GM18517 (cell line): ENCODE data around the gene MAP3K6.

ENCODE experiments used
- ATAC-seq: cut with Tn5 transposase; IDR thresholded peaks from one replicate; pipeline ENCODE4 v1.9.1; 2021; ENCODE audit warnings: mild to moderate bottlenecking, moderate library complexity; ENCODE audit not compliant: unreplicated experiment

Gene MAP3K6

DNA sequence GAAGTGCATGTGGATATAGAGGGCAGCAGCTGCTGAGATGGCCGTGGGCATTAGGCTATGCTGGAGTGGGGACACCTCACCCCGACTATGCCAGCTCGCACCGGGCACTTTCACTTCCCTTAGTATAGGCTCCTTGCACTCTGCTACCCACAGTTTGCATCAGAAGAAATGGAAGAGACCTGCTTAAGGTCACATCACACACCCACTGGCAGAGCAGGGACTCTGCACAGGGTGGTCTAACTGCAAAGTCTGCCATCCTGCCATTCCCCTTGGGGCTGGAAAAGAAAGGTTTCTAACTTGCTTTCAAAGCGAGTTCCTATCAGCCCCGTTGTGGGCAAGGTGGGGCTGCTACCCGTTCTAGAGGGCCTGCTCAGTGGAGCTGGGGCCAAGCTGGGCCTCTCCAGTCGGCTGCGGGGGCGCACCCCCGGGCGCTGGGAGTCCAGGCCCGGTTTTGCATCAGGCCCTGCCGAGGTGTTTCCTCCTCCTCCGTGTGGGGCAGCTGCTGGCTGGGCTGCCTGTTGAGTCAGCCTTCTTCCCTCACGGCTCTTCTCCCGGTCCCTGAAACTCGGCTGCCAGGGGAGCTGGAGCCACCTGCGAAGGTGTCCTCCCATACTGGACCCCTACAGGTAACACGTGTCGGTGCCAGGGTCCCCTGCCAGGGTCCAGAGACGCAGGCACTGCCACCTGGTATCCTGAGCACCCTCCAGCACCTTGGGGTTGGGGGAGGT lies 25.1 kb downstream of the MAP3K6 start, which contains the start of gene SYTL1:
Gene SYTL1, plus strand, starts transcription at position 498 of the 728 bp plus-strand sequence. CDS start 3,313 bp downstream, outside the sequence.
- peak; percentile 40 for ATAC-seq

DNA sequence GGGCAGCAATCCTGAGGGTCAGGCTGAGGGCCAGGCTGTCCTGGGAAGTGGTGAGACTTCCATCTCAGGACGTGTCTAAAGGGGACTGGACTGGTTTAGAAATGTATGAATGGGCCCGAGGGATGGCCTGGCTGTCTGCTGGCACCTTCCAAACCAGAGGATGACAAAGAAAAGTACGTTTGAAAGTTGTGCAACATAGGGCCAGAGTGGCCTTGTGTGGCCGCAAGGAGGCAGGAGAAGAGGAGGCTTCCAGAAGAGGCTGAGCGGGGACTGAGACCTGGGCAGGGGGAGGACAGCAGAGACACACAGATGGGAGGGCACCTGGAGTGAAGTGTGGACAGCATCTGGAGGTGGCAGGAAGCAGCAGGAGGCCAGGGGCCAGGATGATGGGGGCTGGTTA lies 27.5 kb downstream of the MAP3K6 start:
- no peak for ATAC-seq

DNA sequence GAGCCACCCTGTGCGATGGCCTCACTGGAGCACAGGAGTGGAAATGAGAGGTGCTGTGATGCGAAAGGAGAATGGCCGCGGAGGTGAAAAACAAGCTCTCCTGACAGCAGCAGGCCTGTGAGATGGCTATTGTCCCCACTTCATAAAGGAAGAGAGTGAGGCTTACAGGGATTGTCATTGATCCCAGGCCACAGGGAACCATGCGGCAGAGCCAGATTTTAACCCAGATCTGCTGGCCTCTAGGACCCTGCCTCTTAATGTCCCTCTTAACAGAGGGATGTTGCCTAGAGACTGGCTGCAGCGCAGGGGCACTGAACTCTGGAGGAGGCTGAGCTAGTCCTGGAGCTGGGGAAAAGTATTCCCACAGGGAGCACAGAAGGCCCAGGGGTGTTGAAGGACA lies 28.0 kb downstream of the MAP3K6 start:
- no peak for ATAC-seq

DNA sequence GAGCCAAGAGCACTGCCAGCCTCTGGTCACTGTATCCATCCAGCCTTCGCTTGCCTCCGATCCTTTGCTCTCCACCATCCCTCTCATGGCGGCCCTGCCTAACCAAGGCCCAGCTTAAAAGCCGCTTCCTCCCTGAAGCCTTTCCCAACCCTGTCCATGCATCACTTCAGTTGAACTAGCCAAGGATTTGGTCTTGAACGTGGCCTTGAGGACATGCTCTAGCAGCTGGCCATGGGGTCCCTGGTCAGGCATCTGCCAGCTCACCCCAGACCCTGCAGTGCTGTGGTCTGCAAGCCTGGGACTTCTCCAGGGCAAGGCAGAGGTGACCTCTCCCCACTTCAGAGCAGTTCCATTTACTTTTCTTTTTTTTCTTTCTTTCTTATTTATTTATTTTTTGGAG lies 30.0 kb downstream of the MAP3K6 start:
- ATAC-seq: no peak

DNA sequence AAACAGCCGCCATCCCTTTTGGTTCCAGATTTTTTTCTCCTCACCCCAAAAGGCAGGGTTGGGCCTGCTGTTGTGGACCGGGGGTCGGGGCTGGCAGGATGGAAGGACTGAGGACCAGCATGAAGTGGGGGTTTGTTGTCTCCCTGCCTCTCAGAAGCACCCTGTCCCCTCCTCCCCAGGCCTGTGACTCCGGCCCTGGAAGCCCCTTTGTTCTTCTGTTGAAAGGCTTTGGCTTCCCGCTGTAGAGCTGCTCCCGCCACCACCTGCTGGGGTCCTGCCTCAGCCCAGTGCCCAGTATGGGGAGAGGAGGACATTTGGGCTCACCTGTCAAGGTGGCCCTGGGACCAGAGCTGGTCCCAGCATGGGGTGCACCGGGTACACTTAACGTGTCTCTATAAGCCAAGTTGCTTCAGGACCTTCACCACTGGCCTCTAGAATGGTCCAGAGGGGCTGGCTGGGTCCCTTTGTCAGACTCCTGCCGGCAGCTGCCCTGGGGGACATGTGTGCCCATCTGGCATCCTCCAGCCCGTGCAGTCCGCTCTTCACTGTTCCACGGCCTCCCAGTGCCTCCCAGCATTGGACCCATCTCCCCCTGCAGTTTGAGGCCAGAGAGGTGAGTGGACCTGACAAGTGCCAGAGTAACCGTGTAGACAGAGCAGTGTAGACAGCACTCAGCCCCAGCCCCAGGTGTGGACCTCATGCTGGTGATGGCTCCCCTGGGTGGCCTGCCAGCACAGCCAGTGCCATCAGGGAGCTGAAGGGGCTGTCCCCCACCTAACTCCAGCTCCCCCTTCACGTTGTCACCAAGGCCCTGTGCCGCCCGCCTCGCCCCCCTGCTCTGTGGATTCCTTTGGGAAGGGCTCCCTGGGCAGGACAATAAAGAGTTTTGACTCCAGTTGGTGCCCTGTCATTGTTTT lies 31.0 kb downstream of the MAP3K6 start:
- ATAC-seq: no peak

DNA sequence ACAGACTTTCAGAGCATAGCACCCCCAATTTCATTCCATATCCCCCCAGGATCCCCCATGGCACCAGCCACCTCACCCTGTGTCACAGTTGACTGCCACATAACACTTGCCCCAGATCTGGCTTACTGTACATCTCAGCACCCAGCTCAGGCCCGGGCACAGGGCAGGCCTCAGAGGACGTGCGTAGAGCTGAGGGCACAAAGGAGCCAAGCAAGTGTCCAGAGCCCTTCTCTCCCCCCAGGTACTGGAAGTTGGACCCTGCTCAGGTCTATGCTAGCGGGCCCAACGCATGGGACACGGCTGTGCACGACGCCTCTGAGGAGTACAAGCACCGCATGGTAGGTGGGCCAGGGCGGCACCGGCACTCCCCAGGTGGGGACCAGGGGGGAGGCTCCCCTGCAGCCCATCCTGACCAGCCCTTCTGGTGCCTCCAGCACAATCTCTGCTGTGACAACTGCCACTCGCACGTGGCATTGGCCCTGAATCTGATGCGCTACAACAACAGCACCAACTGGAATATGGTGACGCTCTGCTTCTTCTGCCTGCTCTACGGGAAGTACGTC lies 33.0 kb downstream of the MAP3K6 start:
- ATAC-seq: no peak

DNA sequence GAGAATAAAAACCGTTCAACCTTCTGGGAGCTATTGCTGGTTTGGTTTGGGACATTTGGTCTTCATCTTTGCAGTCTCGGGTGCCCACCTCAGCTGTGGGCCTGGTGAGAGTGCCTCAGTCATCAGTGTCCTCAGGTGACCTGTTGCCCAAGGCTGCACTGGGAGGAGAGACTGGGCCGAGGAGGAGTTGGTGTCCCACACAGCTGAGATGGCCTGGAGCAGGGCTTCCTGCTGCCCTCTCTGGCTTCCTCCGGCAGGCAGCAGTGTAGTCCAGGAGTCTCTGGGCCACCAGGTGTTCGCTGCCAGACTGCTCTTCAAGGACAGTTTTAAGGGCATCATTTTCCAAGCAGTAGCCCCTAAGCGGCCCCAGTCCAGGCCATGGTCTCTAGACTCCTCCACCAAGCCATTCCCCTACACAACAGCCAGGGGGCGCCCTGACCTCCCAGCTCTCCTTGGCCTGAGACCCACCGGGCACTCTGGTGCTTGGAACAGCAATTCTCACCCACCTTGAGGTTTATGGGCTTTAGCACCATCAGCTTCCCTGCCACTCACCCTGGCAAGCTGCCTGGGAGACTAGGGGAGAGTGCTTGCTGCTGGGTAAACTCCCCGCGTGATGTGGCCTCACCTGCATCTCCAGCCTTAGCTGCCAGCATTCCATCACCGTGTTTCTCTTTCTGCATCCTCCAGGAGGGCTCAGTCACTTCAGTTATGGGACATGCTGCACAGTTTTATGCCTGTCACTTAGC lies 34.1 kb downstream of the MAP3K6 start:
- ATAC-seq: no peak

DNA sequence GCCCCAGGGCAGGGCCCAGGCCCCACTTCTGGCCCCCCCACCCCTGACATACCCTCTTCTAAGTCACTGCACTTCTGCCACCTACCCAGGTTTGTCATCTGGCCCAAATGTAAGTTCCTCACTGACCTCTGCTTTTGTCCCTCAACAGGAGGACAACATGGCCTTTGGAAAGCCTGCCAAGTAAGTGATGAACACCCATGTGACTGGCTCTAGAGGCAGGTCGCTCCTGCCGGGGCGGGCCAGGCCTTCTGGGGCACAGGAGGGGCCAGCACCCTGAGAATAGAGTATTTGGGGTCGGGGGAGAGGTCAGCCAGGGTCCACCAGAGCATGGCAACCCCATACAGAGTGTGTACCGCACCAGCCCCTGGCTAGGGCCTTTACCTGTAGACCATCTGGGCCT lies 34.8 kb downstream of the MAP3K6 start:
- ATAC-seq: no peak

DNA sequence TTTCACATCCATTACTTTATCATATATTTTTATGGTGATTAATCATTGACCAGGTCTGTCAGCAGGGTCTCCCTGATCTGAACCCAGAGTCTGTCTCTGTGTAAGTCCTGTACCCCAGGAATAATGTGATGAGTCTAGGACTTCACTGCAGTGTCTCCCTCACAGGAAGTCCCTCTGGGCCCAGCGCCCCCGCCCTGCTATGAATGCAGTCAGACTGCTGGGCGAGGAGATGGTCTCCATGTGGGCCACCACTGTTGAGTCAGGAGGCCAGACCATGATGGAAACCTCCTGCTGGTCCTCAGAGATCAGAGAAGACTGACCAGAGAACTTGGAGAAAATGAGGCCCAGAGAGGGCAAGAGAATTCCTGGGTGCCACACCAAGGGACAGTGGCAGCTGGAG lies 35.3 kb downstream of the MAP3K6 start:
- no peak for ATAC-seq

DNA sequence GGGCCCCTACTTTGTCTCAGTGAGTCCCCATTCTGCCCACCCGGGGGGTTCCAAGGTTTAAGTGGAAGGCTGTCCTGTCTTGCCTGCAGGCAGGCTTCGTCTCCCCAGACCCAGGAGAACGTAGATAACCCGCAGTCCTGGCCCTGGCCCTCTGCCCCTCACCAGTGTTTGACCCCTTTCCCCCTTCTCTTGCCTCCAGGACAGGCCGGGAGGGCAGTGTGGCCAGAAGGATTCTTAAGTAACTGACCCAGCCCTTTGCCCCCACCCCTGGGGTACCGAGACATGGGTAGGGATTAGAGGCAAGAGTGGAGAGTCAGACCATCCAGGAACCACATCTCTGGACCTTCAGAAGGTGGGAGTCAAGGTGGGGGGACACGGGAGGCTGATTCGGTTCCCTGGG lies 36.0 kb downstream of the MAP3K6 start:
- no peak for ATAC-seq

DNA sequence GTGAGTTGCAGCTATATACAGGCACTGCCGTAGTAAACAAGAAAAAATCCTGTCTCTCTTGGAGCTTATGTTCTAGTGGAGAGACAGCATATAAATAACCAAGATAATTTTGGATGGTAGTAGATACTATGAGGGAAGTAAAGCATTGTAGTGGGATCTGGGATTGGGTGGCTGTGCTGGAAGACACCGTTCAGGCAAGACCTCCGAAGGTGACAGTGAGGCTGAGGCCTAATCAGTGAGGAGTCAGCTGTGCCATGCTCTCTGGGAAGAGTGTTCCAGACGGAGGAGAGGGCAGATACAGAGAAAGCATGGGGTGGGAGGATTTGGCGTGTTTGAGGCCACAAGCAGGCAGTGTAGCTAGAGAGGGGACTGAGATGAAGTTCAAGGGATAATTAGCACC lies 38.8 kb downstream of the MAP3K6 start:
- no peak for ATAC-seq

DNA sequence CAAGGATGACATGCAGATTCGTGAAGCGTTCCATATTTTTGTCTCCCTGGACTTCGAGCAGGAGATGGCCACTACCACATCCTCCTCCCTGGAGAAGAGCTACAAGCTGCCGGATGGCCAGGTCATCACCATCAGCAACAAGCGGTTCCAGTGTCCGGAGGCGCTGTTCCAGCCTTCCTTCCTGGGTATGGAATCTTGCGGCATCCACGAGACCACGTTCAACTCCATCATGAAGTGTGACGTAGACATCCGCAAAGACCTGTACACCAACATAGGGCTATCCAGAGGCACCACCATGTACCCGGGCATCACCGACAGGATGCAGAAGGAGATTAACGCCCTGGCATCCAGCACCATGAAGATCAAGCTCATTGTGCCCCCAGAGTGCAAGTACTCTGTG lies 41.5 kb downstream of the MAP3K6 start:
- ATAC-seq: no peak

DNA sequence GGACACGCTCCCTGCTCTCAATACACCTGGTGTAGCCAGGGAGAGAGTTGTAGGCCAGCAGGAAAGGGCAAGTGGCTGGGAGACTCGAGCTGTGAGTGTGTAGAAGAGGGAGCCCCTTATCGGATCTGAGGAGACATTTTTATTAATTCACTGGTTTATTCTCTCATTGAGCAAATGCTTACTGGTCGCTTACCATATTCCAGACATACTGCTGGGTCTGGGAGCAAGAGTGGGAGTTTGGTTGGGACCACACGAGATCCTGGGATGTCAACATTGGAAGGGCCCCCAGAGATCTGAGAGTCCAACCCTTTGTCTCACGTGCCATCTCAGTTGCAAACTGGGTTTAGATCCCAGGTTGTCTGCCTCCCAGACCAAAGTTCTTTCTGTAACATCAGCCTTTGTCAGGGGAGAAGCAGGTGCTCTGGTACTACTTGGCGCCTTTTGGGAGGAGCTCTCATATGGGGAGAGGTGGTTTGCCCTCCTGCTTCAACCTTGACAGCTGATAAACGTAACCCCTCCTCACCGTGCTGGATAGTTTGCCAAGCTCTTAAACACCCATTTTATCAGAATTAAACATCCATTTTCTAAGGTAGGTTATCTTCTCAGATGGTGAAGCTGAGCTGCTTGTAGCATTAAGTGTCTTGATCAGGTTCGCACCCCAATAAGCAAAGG lies 44.1 kb downstream of the MAP3K6 start:
- peak; percentile 5 for ATAC-seq

DNA sequence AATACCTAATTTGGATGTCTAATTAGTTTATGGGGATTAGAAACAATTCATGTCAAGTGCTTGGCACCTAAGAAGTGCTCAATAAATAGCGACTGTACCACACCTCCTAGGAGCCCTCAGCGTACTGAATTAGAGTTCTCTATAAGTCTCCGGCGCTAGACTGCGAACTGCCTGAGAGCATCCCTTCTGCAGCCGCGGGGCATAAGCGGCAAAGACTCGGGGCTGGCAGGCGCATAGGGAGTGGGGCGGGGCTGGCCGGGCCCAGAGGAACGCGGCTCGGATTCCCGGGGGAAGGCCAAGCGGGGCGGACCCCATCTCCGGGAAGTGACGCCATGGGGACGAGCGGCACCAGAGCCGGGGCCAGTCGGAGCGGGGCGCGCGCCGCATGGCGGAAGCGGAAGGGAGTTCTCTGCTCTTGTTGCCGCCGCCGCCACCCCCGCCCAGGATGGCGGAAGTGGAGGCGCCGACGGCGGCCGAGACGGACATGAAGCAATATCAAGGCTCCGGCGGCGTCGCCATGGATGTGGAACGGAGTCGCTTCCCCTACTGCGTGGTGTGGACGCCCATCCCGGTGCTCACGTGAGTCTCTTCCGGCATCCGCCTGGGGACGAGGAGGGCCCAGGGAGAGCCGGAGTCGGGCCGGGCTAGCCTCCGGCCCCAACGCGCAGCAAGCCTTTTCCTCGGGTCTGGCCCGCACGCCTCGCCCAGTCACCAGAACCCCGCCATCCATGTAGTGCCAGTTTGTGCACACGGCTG lies 44.8 kb downstream of the MAP3K6 start, which contains the start of gene TMEM222:
Gene TMEM222, plus strand, starts transcription at position 351 of the 756 bp plus-strand sequence. Its CDS starts 35 bp downstream, at position 386.
- peak; percentile 88 for ATAC-seq

DNA sequence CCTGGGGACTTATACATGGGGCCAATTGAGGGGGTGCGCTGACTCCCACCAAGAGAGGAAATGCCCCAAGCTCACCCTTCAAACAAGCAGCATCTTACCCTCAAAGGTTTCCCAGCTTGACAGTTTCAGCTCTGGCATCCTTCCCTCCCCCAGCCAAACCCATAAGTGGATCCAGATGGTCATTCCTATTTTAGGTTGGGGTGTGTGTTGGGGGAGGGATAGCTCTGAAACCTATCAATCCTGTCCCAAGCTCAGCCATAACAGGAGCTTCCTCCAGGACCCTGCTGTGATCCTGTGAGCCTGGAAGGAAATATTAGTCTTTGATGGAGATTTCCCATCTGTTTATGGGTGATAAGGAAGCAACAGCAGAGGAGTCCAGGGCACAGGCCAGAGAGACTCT lies 48.2 kb downstream of the MAP3K6 start:
- ATAC-seq: no peak

DNA sequence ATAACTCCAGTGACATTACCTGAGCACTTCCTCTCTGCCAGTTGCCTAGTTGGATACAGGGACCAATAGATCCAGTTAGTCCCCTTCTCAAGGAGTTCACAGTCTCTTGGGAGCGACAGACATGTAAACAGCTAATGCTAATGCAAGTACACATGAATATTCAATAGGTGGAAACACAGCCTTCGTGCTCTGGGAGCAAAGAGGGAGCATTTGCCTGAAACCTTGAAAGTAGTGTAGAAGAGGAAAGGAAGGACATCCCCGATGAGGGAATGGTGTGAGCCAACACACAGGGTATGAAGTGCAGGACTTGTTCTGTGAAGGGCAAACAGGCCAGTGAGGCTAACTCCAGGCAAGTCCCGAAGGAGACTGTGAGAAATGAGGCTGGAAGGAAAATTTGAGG lies 48.6 kb downstream of the MAP3K6 start:
- ATAC-seq: no peak

DNA sequence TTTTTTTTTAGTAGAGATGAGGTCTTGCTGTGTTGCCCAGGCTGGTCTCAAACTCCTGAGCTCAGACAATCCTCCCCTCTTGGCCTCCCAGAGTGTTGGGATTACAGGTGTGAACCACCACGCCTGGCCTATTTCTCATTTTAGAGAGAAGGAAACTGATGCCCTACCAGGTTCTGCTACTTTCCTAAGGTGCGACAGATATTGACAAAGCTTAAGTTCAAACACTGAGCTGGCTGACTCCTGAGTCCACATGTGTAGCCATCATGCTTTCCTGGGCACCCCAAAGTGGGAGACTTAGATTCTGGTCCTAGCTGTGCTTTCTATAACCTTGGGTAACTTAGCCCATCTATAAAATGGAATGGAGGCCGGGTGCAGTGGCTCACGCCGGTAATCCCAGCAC lies 49.9 kb downstream of the MAP3K6 start:
- ATAC-seq: no peak

DNA sequence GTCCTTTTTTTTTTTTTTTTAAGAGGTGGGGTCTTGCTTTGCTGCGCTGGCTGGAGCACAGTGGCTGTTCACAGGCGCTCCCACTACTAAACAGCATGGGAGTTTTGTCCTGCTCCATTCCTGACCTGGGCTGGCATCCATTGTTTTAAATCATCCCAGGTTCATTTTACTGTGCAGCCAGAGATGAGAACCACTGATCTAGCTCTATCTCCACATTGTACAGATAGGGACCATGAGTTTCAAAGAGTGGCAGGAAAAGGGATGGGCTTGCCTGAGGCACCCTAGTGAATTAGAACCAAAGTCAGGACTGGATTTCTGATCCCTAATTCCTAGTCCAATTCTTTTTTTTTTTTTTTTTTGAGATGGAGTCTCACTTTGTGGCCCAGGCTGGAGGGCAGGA lies 52.0 kb downstream of the MAP3K6 start:
- ATAC-seq: no peak

DNA sequence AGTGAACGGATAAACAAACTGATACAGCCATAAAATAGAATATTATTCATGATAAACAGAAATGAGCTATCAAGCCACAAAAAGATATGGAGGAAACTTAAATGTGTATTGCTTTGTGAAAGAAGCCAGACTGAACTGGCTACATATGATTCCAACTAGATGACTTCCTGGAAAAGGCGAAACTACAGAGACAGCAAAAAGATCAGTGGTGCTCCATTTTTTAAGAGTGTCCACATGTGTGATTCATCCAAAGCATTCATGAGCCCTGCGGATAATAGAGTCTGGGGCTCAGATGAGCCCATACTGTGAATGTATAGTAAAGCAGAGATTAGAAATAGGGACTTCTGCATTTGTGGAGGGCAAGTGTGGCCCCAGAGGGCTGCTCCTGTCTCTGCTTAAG lies 52.6 kb downstream of the MAP3K6 start:
- no peak for ATAC-seq
